Measurements from ENCODE around the gene CXXC4.

The CXXC4 gene

DNA sequence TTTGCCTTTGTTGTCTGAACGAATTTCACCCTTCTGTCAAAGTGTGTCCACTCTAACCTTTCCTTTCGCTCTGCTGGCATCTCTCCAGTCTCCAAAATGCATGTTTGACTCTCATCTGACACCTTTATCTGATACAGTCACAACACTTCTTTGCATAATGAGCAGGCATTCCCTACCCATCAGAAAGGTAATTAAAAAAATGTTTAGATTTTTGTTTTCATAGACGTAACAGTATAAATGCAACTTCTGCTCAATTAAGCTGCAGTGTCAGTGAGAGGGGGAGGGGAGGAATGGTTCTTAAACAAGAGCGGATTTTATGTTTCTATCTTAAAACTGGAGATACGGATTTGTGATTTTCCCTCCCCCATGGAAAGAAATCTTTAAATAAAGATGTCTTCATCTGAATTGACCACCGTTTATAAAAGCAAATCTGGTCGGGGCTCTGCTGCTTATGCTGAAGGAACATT lies 70.2 kb downstream of the CXXC4 start:
- TF ChIP-seq, protein P1, sequence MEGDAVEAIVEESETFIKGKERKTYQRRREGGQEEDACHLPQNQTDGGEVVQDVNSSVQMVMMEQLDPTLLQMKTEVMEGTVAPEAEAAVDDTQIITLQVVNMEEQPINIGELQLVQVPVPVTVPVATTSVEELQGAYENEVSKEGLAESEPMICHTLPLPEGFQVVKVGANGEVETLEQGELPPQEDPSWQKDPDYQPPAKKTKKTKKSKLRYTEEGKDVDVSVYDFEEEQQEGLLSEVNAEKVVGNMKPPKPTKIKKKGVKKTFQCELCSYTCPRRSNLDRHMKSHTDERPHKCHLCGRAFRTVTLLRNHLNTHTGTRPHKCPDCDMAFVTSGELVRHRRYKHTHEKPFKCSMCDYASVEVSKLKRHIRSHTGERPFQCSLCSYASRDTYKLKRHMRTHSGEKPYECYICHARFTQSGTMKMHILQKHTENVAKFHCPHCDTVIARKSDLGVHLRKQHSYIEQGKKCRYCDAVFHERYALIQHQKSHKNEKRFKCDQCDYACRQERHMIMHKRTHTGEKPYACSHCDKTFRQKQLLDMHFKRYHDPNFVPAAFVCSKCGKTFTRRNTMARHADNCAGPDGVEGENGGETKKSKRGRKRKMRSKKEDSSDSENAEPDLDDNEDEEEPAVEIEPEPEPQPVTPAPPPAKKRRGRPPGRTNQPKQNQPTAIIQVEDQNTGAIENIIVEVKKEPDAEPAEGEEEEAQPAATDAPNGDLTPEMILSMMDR (IDR thresholded peaks at IDR 0.05; ENCODE audit: low read depth, low read length): no peak

DNA sequence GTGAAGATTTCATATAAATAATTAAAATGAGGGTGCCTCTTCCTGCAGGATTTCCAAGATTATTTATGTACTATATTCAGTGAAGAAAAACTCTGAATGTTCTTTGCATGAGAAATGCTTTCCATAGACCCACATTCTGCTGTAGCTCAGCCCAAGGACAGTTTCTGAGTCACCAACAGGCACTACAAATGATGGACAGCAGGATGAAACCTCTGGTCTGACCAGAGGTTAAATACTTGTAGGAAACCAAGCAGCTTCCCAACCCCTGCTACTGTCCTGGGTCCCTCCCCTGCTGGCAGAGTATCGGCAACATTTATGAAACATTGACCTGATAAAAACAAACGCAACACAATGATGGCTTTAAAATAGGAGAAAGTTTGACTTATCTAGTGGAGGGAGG lies 73.1 kb downstream of the CXXC4 start:
- TF ChIP-seq, protein P1 (IDR thresholded peaks at IDR 0.05; ENCODE audit: low read depth, low read length): no peak
- DNase-seq (ENCODE audit: extremely low read depth, low read depth): no peak

More for the DNA sequence above, 70.2 kb downstream of the CXXC4 start:
- no peak for DNase-seq (ENCODE audit: extremely low read depth, low read depth)

DNA sequence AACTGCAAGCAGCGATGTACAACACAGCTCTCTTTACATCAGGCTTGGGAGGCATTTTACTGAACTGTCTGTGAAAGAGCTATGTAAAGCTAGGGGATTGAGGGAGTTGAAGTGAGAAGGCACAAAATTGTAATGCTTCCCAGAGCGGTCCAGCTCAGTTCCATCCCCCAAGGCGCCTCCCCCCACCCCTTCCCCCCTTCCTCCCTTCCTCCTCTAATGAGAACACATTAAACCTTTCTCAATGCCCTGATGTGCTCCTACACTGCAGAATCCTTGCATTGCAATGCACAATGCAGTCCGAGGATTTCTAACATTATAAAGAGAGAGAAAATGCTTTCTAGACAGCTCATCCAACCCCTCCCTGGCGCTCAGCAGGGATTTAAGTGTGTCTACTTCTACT lies 73.9 kb downstream of the CXXC4 start:
- TF ChIP-seq, protein P1 (IDR thresholded peaks at IDR 0.05; ENCODE audit: low read depth, low read length): no peak

More for the DNA sequence above, 73.9 kb downstream of the CXXC4 start:
- no peak for DNase-seq (ENCODE audit: extremely low read depth, low read depth)

Data from AG09319 (cell line).